Measurements from ENCODE around the gene VNN1.
"Not testable (repeated sequence)": the region's sequence is repeated elsewhere in the genome, so short reads cannot be mapped to it uniquely, and the experiment has no call there.

VNN1 gene

GRCh38 chr6:132719736-132720448 lies 6.0 kb upstream of the VNN1 start:
- no peak for DNase-seq

- DNase-seq, result no peak
These were observed 2.2 kb upstream of the VNN1 start for GRCh38 chr6:132715881-132716637.

DNA sequence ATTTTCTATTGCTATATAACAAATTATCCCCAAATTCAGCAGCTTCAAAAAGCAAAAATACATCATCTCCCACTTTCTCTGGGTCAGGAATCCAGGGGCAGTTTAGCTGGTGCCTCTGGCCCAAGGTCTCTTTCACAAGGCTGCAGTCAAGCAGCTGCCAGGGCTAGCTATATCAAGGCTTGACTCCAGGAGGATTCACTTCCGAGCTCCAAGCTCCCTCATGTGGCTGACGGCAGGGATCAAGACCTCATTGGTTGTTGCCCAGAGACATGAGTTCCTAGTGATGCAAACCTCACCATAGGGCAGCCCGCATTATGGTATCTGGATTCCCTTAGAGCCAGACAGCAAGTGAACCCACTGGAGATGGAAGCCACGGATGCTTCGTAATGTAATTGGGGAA lies 1.3 kb upstream of the VNN1 start:
- no peak for DNase-seq

GRCh38 chr6:132714160-132714559 lies 305 bp upstream of the VNN1 start:
- no peak for DNase-seq

GRCh38 chr6:132712366-132712765 lies 1.5 kb downstream of the VNN1 start:
- no peak for DNase-seq

DNA sequence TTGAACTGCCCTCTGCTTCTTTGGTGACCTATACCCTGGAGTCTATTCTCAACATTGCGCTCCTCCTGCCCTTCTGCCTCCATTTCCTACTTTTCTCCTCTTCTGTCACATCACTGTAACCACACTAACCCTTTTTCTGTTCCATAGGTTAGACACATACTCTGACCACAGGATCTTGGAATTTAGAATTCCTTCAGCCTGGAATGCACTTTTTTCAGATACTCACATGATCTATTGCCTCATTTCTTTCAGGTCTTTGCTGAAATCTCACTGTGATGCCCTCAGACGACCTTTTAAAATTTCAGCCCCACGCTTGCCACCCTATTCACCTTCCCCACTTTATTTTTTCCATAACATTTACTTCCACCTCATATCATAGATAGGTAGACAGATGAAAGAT lies 5.1 kb downstream of the VNN1 start:
- no peak for DNase-seq

GRCh38 chr6:132708002-132708401 lies 5.9 kb downstream of the VNN1 start:
- no peak for DNase-seq

- DNase-seq, result not testable (repeated sequence)
These were observed 7.1 kb downstream of the VNN1 start for GRCh38 chr6:132706756-132707155.

GRCh38 chr6:132703936-132704335 lies 9.9 kb downstream of the VNN1 start:
- no peak for DNase-seq

- DNase-seq, result no peak
These were observed 15.2 kb downstream of the VNN1 start for GRCh38 chr6:132698608-132699007.

GRCh38 chr6:132695773-132696172 lies 18.1 kb downstream of the VNN1 start:
- DNase-seq, result no peak

DNA sequence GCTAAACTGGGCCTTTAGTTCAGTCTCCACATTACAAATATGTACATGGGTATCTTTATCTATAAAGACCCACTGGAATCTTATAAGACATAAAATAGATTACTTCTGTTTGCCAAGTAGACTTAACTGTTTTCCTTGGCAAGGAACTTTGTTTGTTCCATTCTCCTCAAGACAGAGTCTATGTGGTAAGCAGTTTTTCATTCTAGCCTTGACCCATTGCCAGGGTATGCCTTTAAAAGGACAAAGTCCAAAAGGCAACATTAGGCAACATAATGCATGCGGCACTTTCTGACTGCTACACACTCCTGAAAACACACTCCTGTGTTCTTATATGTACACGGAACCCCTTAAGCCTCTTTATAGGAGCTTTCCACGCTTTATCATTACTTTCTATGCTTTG lies 20.4 kb downstream of the VNN1 start:
- no peak for DNase-seq

DNA sequence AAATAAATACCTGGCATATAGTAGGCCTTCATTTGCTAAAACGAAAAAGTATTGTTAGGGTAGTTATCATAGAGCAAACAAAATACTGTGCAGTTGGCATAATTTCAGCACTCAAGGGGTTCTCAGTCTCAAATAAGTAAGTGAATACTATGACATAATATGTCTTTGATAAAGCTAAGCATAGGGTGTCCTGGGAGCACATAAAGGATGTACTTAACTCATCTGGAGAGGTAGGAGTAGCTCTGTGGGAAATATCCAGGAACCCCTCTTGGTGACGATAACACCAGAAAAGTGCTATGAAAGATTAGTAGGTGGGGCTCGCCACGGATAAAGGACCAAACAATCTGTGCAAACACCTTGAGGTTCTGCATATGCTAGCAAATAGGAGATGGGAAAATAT lies 23.2 kb downstream of the VNN1 start:
- no peak for DNase-seq

DNA sequence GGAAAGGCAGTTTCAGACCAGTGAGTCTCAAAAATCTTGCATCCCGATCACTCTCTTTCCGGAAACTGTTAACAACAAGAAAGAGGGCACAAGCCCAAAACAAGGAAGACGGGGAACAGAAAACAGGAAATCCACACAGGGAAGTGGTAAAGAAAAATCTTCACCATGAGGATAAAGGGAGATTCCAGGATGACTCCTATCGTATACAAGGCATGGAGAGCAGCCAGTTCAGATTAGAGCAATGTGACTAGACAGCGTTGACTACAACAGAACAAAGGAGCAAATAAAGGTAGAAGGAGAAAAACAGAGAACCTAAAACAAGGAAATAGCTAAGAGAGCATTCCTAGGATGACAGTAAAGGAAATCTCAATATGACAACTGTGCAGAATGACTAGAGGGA lies 26.5 kb downstream of the VNN1 start:
- no peak for DNase-seq

- no peak for DNase-seq
These were observed 27.3 kb downstream of the VNN1 start for GRCh38 chr6:132686531-132686930.

DNA sequence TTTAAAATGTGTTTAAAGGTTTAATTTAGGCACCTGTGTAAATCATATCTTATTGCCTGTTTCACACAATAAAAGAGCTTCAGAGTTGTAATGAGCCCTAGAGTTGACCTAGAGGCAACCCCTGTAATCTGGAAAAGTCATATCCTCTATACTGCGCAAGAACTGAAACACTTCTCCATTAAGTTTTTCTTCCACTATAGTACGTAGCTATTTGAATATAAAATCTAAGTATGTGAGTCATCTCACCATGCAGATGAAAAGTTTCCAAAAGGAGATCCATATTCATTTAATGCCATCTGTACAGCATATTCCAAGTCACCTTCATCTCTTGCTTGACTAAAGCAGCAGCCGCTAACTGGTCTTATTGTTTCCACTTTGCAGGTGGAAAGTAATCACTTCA lies 28.8 kb downstream of the VNN1 start:
- DNase-seq, result no peak

DNA sequence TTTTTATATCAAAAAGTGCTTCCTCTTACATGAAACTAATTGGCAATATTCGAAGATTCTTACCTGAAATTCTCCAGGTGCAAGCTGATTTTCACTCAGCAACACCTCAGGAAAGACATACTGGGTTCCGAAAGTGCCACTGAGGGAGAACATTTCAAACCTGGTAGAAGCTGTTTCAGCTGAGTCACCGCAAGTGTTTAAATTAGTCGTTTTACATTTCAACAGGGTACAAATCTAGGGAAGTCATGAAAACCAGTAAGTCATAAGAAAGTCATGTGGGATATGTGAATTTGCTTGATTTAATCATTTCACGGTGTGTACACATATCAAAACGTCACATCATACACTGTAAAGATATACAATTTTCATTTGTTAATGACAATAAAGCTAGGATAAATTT lies 29.6 kb downstream of the VNN1 start:
- DNase-seq, result no peak

DNA sequence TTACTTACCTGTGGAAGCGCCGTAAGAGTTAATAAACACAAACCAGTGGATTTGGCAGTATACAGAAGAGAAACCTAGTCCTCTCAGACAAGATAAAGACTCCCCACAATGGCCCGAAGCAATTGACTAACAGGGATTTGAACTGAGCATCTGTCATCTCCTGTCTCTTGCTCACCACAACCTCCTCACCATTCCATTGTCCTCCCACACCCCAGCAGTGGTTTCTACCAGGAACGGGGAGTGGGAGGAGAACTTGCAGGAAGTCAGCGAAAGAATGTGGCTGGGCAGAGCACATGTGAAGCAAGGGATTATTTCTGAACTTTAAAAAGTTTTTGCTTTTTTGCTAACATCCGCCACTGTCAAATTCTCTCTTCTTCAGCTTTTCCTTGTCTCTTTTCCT lies 30.3 kb downstream of the VNN1 start:
- DNase-seq, result no peak

DNA sequence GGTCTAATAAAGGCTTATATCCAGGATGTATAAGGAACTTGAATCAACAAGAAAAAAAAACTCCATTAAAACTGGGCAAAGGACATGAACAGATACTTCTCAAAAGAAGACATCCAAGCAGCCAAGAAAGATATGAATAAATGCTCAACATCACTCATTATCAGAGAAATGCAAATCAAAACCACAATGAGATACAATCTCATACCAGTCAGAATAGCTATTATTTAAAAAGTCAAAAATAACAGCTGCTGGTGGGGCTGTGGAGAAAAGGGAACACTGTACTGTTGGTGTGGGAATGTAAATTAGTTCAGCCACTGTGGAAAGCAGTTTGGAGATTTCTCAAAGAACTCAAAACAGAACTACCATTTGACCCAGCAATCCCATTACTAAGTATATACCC lies 34.8 kb downstream of the VNN1 start:
- DNase-seq, result not testable (repeated sequence)

DNA sequence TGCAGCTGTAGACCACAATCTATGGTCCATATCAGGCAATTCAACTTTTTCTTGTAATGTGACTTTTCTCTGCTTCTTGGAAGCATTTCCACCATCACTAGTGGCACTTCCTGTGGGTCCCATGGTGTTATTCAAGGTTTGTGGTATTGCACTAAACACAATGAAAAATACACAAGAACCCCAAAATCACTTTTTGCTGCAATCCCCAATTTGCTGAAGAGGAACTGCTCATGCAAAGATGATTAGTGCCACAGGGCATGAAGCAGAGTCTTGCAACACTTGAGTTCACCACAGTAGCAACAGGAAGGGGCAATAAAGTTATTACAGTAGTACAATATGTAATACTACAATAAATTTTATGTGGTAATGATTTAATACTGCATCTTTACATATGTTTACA lies 38.1 kb downstream of the VNN1 start:
- no peak for DNase-seq

- DNase-seq, result no peak
These were observed 38.9 kb downstream of the VNN1 start for GRCh38 chr6:132675002-132675401.

GRCh38 chr6:132673376-132674094 lies 40.3 kb downstream of the VNN1 start:
- DNase-seq, result no peak

DNA sequence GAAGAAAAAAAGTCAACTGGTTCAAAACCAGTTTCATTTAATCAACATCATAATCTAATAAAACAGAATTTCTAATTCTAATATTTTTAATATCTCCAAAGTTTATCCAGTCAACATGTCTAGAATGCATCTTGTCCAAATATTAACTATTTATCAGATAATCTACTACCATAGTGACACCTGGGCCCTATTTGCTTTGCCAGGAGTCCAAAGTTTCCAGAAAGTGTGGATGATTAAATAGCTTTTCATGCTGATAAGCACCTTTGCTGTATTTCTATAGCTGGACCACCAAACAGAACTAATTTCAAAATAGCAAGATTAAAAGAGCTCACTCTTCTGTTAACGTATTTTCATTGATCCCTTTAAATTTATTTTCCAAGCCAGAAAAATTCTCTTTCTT lies 42.6 kb downstream of the VNN1 start:
- DNase-seq, result no peak

DNA sequence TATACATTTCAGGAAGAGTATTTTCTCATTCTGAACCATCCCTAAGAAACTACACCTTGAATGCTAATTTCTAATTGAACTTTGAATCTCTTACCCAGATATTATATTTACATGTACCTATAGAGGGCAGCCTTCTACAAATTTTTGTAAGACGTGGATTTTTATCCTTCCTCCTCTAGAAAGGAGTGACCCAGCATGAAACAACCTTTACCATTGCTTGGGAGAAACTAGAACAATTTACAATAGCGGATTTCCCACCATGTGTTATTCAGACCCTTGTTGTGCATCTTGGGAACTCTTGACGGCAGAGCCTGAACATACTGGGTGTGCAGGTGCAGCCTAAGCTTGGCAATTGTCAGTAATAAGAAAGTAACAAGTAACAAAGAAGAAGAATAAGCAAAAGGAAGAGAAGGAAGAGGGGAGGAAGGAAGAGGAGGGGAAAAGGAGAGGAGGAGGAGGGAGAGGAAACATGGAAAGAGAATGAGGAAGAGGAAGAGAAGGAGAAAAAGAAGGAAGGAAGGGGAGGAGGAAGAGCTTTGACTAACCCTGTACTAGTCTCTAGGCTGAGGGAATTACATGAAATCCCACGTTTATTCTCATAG lies 44.1 kb downstream of the VNN1 start:
- DNase-seq, result peak; percentile 9
